AG04450 (cell line): Measurements from ENCODE around the gene KAT6B. TPM values are rescaled to one million over a fixed set of nuclear protein-coding genes. Genes with fewer than 3 reads are reported as not detected.

Experiments
- CTCF ChIA-PET: fragments of 300-600, 350-600 bp; formaldehyde crosslinking; extraction: SDS; loops from one replicate; lab custom pipeline; 2022; ENCODE audit warnings: antibody characterized with exemption, inconsistent platforms; lab: Charles Lee
- POLR2A ChIA-PET: fragments of 350-600 bp; formaldehyde crosslinking; extraction: SDS; loops from one replicate; lab custom pipeline; 2021; ENCODE audit warnings: antibody characterized with exemption, inconsistent platforms; lab: Yijun Ruan, JAX
- DNase-seq: peaks from one replicate; pipeline ENCODE4 v3.0.0-alpha.2; 2011; ENCODE audit warnings: low read depth, low spot score
- H3K27ac ChIP-seq: one replicate; pipeline ENCODE4 v1.5.1; 2012; ENCODE audit warnings: low read depth, low read length, control low read depth
- H3K27me3 ChIP-seq: one replicate; pipeline ENCODE4 v1.6.0; 2012; ENCODE audit warnings: low read length; ENCODE audit not compliant: control insufficient read depth, insufficient read depth
- H3K4me3 ChIP-seq: 2 replicates; pipeline ENCODE4 v1.5.1; 2011; ENCODE audit warnings: mild to moderate bottlenecking, low read depth, low read length, control low read depth
- H3K9me3 ChIP-seq: 2 replicates; pipeline ENCODE4 v1.5.1; 2012; ENCODE audit warnings: low read length; ENCODE audit not compliant: control insufficient read depth, insufficient read depth
- polyA plus RNA-seq: library from polyadenylated mRNA; depleted of rRNA; stranded (reverse); fragments of >200 nt; gene quantifications from 2 replicates; pipeline ENCODE4 v1.2.3, GENCODE V29; 2011
- TF ChIP-seq, protein P1 (sequence below): IDR thresholded peaks from 2 replicates; pipeline ENCODE4 v1.5.1; 2011; ENCODE audit warnings: low read depth, low read length, control low read depth, inconsistent platforms

Gene KAT6B
- polyA plus RNA-seq, 1 experiment = 10.4 TPM

DNA sequence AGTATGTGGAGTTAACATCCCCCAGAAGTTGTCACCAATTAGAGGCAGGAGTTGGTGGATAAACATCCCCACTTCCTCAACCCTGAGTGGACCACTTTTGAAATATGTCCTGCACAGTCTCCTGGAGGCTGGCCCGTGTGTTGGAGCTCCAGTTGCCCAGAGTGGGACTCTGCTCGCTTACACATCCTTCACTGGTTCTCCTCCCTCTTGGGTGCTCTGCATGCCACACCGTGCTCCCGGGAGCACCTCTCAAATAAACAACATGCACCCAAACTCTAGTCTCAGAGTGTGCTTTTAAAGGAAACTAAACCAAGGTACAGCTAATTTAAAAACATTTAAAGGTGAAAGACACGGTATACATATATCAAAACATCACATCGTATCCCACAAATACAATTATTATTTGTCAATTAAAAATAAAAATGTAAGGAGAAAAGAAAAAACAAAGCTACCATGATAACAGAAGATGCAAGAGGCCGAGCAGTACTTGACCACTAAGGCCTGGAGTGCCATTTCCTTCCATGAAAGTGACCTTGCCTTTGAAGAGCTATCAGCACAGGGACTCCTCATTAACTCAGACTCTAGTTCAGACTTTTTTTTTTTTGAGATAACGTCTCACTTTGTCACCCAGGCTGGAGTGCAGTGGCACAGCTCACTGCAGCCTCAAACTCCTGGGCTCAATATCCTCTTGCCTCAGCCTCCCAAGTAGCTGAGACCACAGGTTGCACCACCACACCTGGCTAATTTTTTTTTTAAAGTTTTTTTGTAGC lies 237.2 kb downstream of the KAT6B start:
- ChIA-PET CTCF (no interaction called here), POLR2A (no interaction called here)
- H3K27me3 ChIP-seq = no peaks in the 10 kb centered on the region
- TF ChIP-seq, protein P1, sequence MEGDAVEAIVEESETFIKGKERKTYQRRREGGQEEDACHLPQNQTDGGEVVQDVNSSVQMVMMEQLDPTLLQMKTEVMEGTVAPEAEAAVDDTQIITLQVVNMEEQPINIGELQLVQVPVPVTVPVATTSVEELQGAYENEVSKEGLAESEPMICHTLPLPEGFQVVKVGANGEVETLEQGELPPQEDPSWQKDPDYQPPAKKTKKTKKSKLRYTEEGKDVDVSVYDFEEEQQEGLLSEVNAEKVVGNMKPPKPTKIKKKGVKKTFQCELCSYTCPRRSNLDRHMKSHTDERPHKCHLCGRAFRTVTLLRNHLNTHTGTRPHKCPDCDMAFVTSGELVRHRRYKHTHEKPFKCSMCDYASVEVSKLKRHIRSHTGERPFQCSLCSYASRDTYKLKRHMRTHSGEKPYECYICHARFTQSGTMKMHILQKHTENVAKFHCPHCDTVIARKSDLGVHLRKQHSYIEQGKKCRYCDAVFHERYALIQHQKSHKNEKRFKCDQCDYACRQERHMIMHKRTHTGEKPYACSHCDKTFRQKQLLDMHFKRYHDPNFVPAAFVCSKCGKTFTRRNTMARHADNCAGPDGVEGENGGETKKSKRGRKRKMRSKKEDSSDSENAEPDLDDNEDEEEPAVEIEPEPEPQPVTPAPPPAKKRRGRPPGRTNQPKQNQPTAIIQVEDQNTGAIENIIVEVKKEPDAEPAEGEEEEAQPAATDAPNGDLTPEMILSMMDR = no peak
- no peak for DNase-seq
- H3K9me3 ChIP-seq = no peaks in the 10 kb centered on the region
- no peak overlapping the region for H3K27ac ChIP-seq
- no peak overlapping the region for H3K4me3 ChIP-seq

DNA sequence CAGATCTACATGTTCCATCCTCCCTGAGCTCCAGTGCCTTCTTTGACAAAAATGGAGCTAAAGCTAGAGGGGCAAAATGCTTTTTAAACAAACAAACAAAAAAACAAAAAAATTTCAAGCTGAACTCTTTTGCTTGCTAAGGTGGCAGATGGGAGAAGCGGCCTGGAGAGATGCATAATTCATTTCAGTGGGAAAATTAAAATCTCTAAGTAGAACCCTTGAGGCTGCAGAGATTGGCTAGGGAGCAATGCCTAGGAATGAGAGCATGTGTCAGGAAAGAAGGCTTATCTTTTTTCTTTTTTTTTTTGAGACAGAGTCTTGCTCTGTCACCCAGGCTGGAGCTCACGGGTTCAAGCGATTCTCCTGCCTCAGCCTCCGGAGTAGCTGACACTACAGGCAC lies 238.7 kb downstream of the KAT6B start:
- CTCF ChIA-PET = interaction anchor here (0.6 kb wide), 1 partner anchor 281 kb away, joined by 3 read pairs; no protein-coding TSS in a partner anchor
- POLR2A ChIA-PET = no interaction called here
- TF ChIP-seq, protein P1 = no peak
- Histone ChIP-seq H3K9me3 (no peaks in the 10 kb centered on the region), H3K4me3 (no peak overlapping the region), H3K27ac (no peak overlapping the region), H3K27me3 (no peaks in the 10 kb centered on the region)
- DNase-seq = no peak

DNA sequence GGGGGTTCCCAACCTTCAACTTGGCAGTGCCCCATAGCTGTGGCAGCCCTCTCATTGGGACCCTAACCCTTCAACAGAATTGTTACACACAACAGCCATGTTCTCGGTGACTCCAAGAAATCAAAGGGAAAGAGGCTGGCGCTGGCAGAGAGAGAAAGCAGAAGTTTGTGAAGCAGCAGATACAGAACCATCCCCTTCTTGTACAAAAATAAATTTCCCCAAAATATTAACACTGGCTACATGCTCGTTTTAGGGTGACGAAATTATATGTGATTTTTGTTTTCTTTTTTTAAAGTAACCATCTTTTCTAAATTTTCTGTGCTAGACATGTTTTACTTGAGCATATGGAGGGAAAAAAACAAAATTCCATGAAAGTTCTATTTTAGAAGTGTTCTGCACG lies 239.9 kb downstream of the KAT6B start:
- no peak for DNase-seq
- Histone ChIP-seq H3K27me3 (no peaks in the 10 kb centered on the region), H3K9me3 (no peaks in the 10 kb centered on the region), H3K4me3 (no peak overlapping the region), H3K27ac (no peak overlapping the region)
- POLR2A ChIA-PET = no interaction called here
- CTCF ChIA-PET = interaction anchor here (0.7 kb wide), 1 partner anchor 830 kb away, joined by 3 read pairs; no protein-coding TSS in a partner anchor
- TF ChIP-seq, protein P1 = no peak

DNA sequence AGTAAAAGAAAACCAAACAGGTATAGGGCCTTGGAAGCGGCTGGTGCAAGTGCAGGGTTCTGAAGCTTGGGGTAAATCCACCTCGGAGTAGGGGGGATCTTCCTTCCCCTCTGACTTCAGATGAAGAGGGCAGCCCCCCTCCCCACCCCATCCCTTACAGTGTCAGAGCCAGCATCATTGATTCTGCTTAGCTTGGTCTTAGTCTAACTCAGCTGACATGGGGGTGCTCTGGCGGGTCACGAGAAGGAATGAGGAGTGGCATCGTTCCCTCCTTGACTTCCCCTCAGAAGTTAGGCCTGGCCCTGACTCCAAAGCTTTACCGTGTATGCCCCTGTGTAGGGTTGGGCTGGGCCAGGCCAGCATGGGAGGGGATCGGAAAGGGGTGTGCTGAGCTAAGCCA lies 240.9 kb downstream of the KAT6B start:
- POLR2A ChIA-PET = no interaction called here
- Histone ChIP-seq H3K9me3 (no peaks in the 10 kb centered on the region), H3K4me3 (no peak overlapping the region), H3K27me3 (no peaks in the 10 kb centered on the region), H3K27ac (no peak overlapping the region)
- TF ChIP-seq, protein P1 = no peak
- CTCF ChIA-PET = no interaction called here
- DNase-seq = no peak

DNA sequence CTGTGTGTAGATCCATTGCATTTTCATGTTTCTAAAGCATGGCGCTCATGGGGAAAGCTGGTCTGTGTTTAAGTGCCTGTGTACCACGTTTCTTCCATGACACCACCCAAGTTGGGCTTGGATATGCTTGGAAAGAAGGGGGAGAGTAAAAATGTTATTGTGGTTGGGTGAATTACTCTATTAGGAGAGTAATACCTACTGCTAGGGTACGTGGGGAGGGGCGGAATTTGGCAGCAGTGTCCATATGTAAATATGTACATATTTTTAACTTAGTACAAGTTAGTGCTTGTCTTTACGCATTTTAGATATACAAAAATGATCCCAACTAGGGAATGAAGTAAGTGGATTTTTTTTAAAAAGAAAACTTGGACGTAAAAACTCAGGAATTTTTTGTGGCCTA lies 242.1 kb downstream of the KAT6B start:
- H3K27ac ChIP-seq = no peak overlapping the region
- no peaks in the 10 kb centered on the region; the same call in 1 of the 2 replicates for H3K9me3 ChIP-seq
- no peak for DNase-seq
- H3K27me3 ChIP-seq = no peaks in the 10 kb centered on the region
- H3K4me3 ChIP-seq = no peak overlapping the region
- ChIA-PET CTCF (no interaction called here), POLR2A (no interaction called here)
- TF ChIP-seq, protein P1 = no peak
